Suprapubic skin (tissue), 4 donors: ENCODE data around the gene SYCE3. TPM values are rescaled to one million over a fixed set of nuclear protein-coding genes. Genes with fewer than 3 reads are reported as not detected.

Experiments used
- DNase-seq, 2 donors: peaks; one replicate each; pipeline ENCODE4 v3.0.0-alpha.2; 2019; ENCODE audit warnings: low spot score in 2 of 2
- H3K27ac ChIP-seq: fragments of 200-600 bp; sonication (generic); one replicate; pipeline ENCODE4 v1.5.1; 2019
- H3K27me3 ChIP-seq: fragments of 200-600 bp; sonication (generic); one replicate; pipeline ENCODE4 v1.5.1; 2019
- H3K36me3 ChIP-seq: fragments of 200-600 bp; sonication (generic); one replicate; pipeline ENCODE4 v1.5.1; 2019
- H3K4me1 ChIP-seq: fragments of 200-600 bp; sonication (generic); one replicate; pipeline ENCODE4 v1.5.1; 2019
- H3K4me3 ChIP-seq: fragments of 200-600 bp; sonication (generic); one replicate; pipeline ENCODE4 v1.5.1; 2019; ENCODE audit warnings: mild to moderate bottlenecking
- H3K9me3 ChIP-seq: fragments of 200-600 bp; sonication (generic); one replicate; pipeline ENCODE4 v1.5.1; 2019
- CTCF ChIP-seq, 2 donors: fragments of 200-600 bp in 1 of 2; fragments of 450-650 bp in 1 of 2; sonication (generic) in 1 of 2; IDR thresholded peaks; one replicate each; pipeline ENCODE4 v1.5.1; 2016 to 2019; ENCODE audit warnings: antibody characterized with exemption in 2 of 2, mild to moderate bottlenecking in 1 of 2, moderate library complexity in 1 of 2
- EP300 ChIP-seq: sonication (generic); formaldehyde crosslinking; IDR thresholded peaks from one replicate; pipeline ENCODE4 v1.6.1; 2017; ENCODE audit warnings: antibody characterized with exemption
- POLR2A ChIP-seq, 2 donors: fragments of 450-650 bp; IDR thresholded peaks; one replicate each; pipeline ENCODE4 v1.6.1; 2017; ENCODE audit warnings: antibody characterized with exemption in 2 of 2, mild to moderate bottlenecking in 2 of 2, moderate library complexity in 2 of 2
- POLR2AphosphoS5 ChIP-seq, 3 donors: sonication (generic); formaldehyde crosslinking; IDR thresholded peaks; one replicate each; pipeline ENCODE4 v1.6.1; 2017; ENCODE audit warnings: antibody characterized with exemption in 3 of 3
- WGBS: methylation state at CpG from one replicate; pipeline ENCODE4 v1.1.5; 2018; 5-methylcytosine and 5-hydroxymethylcytosine counted together
- total RNA-seq, 4 donors: library from RNA; depleted of rRNA; stranded (reverse); fragments of >200 nt; gene quantifications; one replicate each; pipeline ENCODE4 v1.1.0, GENCODE V29; 2016

The SYCE3 gene
- total RNA-seq, 4 donors from 2014 or later = not detected

- TF ChIP-seq POLR2A (IDR thresholded peaks at IDR 0.05) (no peak), POLR2AphosphoS5 (IDR thresholded peaks at IDR 0.05) (no peak), CTCF (IDR thresholded peaks at IDR 0.05) (no peak), EP300 (no peak)
- Histone ChIP-seq H3K4me3 (no peak overlapping the region), H3K9me3 (no peaks in the 10 kb centered on the region), H3K36me3 (no peaks in the 10 kb centered on the region), H3K4me1 (peaks cover 19% of the 10 kb centered on the region), H3K27me3 (peaks cover 87% of the 10 kb centered on the region), H3K27ac (no peak overlapping the region)
- no peak for DNase-seq
- WGBS = 31% methylated on average over 2 of the region's 2 CpGs
Measured at GRCh38 chr22:50602338-50602700, 39.6 kb upstream of the SYCE3 start.

GRCh38 chr22:50601669-50602337, 39.1 kb upstream of the SYCE3 start:
- peaks cover 19% of the 10 kb centered on the region for H3K4me1 ChIP-seq
- H3K27ac ChIP-seq = no peak overlapping the region
- H3K27me3 ChIP-seq = peaks cover 82% of the 10 kb centered on the region
- H3K9me3 ChIP-seq = no peaks in the 10 kb centered on the region
- WGBS = 57% methylated on average over 12 of the region's 12 CpGs
- DNase-seq = no peak
- no peak for TF ChIP-seq POLR2A (IDR thresholded peaks at IDR 0.05)
- TF ChIP-seq CTCF (IDR thresholded peaks at IDR 0.05) = no peak
- TF ChIP-seq EP300 = no peak
- TF ChIP-seq POLR2AphosphoS5 (IDR thresholded peaks at IDR 0.05) = no peak
- no peaks in the 10 kb centered on the region for H3K36me3 ChIP-seq
- no peak overlapping the region for H3K4me3 ChIP-seq

GRCh38 chr22:50600967-50601668, 38.4 kb upstream of the SYCE3 start:
- Histone ChIP-seq H3K27me3 (peaks cover 75% of the 10 kb centered on the region), H3K36me3 (no peaks in the 10 kb centered on the region), H3K4me1 (peaks cover 19% of the 10 kb centered on the region), H3K9me3 (no peaks in the 10 kb centered on the region), H3K4me3 (peak overlapping the region; percentile 55), H3K27ac (no peak overlapping the region)
- no peak for TF ChIP-seq CTCF (IDR thresholded peaks at IDR 0.05)
- TF ChIP-seq POLR2A (IDR thresholded peaks at IDR 0.05) = no peak
- TF ChIP-seq EP300 = no peak
- no peak for TF ChIP-seq POLR2AphosphoS5 (IDR thresholded peaks at IDR 0.05)
- no peak for DNase-seq
- 65% methylated on average over 4 of the region's 52 CpGs for whole genome bisulfite sequencing

GRCh38 chr22:50600538-50600937, 37.8 kb upstream of the SYCE3 start, which contains the start of gene MAPK8IP2:
Gene MAPK8IP2 (plus strand): TSS chr22:50600793. CDS start chr22:50600819, 26 bp downstream.
- Histone ChIP-seq H3K27me3 (peaks cover 69% of the 10 kb centered on the region), H3K4me3 (peak within 1 kb of the TSS; percentile 55), H3K27ac (no peak within 1 kb of the TSS), H3K9me3 (no peaks in the 10 kb centered on the region), H3K36me3 (no peaks in the 10 kb centered on the region), H3K4me1 (peaks cover 19% of the 10 kb centered on the region)
- 2% methylated on average over 9 of the region's 61 CpGs for WGBS
- no peak for DNase-seq
- TF ChIP-seq POLR2A (IDR thresholded peaks at IDR 0.05) = no peak
- TF ChIP-seq POLR2AphosphoS5 (IDR thresholded peaks at IDR 0.05) = no peak
- TF ChIP-seq CTCF (IDR thresholded peaks at IDR 0.05) = no peak
- TF ChIP-seq EP300 = no peak

GRCh38 chr22:50599816-50600455, 37.2 kb upstream of the SYCE3 start:
- peak in 1 of 2 donors; percentile 71 for DNase-seq
- 55% methylated on average over 15 of the region's 52 CpGs for WGBS
- Histone ChIP-seq H3K36me3 (no peaks in the 10 kb centered on the region), H3K9me3 (no peaks in the 10 kb centered on the region), H3K4me1 (peaks cover 19% of the 10 kb centered on the region), H3K27ac (no peak overlapping the region), H3K27me3 (peaks cover 63% of the 10 kb centered on the region), H3K4me3 (peak overlapping the region; percentile 55)
- TF ChIP-seq POLR2AphosphoS5 (IDR thresholded peaks at IDR 0.05) = no peak
- TF ChIP-seq POLR2A (IDR thresholded peaks at IDR 0.05) = no peak
- no peak for TF ChIP-seq CTCF (IDR thresholded peaks at IDR 0.05)
- no peak for TF ChIP-seq EP300
